Hepatocyte (in vitro differentiated cells): Measurements from ENCODE around the gene KCNN1. TPM values are rescaled to one million over a fixed set of nuclear protein-coding genes. Genes with fewer than 3 reads are reported as not detected.

Experiments
- DNase-seq: peaks from one replicate; pipeline ENCODE4 v3.0.0-alpha.2; 2016; ENCODE audit warnings: low spot score
- H2AFZ ChIP-seq: fragments of 200-600 bp; sonication (generic); 2 replicates; pipeline ENCODE4 v1.6.0; 2016; ENCODE audit warnings: antibody characterized with exemption, mild to moderate bottlenecking
- H3K27ac ChIP-seq: fragments of 200-600 bp; sonication (generic); 2 replicates; pipeline ENCODE4 v1.5.1; 2016; ENCODE audit warnings: mild to moderate bottlenecking
- H3K27me3 ChIP-seq: fragments of 200-600 bp; sonication (generic); 2 replicates; pipeline ENCODE4 v1.6.1; 2016
- H3K36me3 ChIP-seq: fragments of 200-600 bp; sonication (generic); replicated peaks from 2 replicates; pipeline ENCODE4 v1.5.1; 2016; ENCODE audit warnings: low read depth; ENCODE audit not compliant: insufficient read depth
- H3K4me1 ChIP-seq: fragments of 200-600 bp; sonication (generic); 2 replicates; pipeline ENCODE4 v1.5.1; 2016; ENCODE audit warnings: mild to moderate bottlenecking, moderate library complexity; ENCODE audit not compliant: insufficient read depth
- H3K4me2 ChIP-seq: fragments of 200-600 bp; sonication (generic); 2 replicates; pipeline ENCODE4 v1.6.0; 2016
- H3K4me3 ChIP-seq: fragments of 200-600 bp; sonication (generic); 2 replicates; pipeline ENCODE4 v1.5.1; 2016; ENCODE audit warnings: mild to moderate bottlenecking
- H3K79me2 ChIP-seq: fragments of 200-600 bp; sonication (generic); 2 replicates; pipeline ENCODE4 v1.6.0; 2017; ENCODE audit warnings: mild to moderate bottlenecking
- H3K9me2 ChIP-seq: fragments of 200-600 bp; sonication (generic); replicated peaks from 2 replicates; pipeline ENCODE4 v1.6.0; 2017; ENCODE audit warnings: mild to moderate bottlenecking; ENCODE audit not compliant: insufficient read depth
- H3K9me3 ChIP-seq: fragments of 200-600 bp; sonication (generic); 2 replicates; pipeline ENCODE4 v1.5.1; 2016; ENCODE audit warnings: low read depth, mild to moderate bottlenecking
- H4K20me1 ChIP-seq: fragments of 200-600 bp; sonication (generic); 2 replicates; pipeline ENCODE4 v1.6.0; 2016; ENCODE audit warnings: mild to moderate bottlenecking; ENCODE audit not compliant: insufficient read depth, poor library complexity, severe bottlenecking
- CTCF ChIP-seq: fragments of 200-600 bp; sonication (generic); IDR thresholded peaks from 2 replicates; pipeline ENCODE4 v1.5.1; 2016; ENCODE audit warnings: antibody characterized with exemption, mild to moderate bottlenecking; ENCODE audit not compliant: poor library complexity
- EZH2 ChIP-seq: fragments of 200-600 bp; sonication (generic); IDR thresholded peaks from 2 replicates; pipeline ENCODE4 v1.6.1; 2016; ENCODE audit warnings: antibody characterized with exemption, mild to moderate bottlenecking, borderline replicate concordance
- EZH2phosphoT487 ChIP-seq: fragments of 200-600 bp; sonication (generic); IDR thresholded peaks from one replicate; pipeline ENCODE4 v1.6.1; 2018; ENCODE audit warnings: antibody characterized with exemption, mild to moderate bottlenecking, low read depth, moderate library complexity; ENCODE audit not compliant: unreplicated experiment, severe bottlenecking
- WGBS: methylation state at CpG from one replicate; pipeline ENCODE4 v1.1.6; 2016; ENCODE audit warnings: low lambda C conversion rate; ENCODE audit errors: missing lambda C conversion rate; 5-methylcytosine and 5-hydroxymethylcytosine counted together
- polyA plus RNA-seq: library from polyadenylated mRNA; unstranded; fragments of >200 nt; fragmentation: Nextera tagmentation; extraction: Ambion mirVana; gene quantifications from 2 replicates; pipeline ENCODE4 v1.2.1, GENCODE V29; 2016
- total RNA-seq: library from RNA; depleted of rRNA; stranded (reverse); fragments of >200 nt; gene quantifications from 2 replicates; pipeline ENCODE4 v1.2.3, GENCODE V29; 2014

KCNN1 gene
- total and polyA plus RNA-seq, 2 experiments from 2014 or later, result 2.4 to 3.2 TPM

- Histone ChIP-seq H2AFZ (no peak overlapping the region), H3K36me3 (no peaks in the 10 kb centered on the region), H3K4me1 (no peaks in the 10 kb centered on the region), H3K79me2 (no peaks in the 10 kb centered on the region), H3K9me3 (no peaks in the 10 kb centered on the region), H3K27me3 (peaks cover 5% of the 10 kb centered on the region), H3K4me3 (no peak overlapping the region), H3K27ac (no peak overlapping the region), H3K9me2 (no peaks in the 10 kb centered on the region), H3K4me2 (no peak overlapping the region), H4K20me1 (no peaks in the 10 kb centered on the region)
- 100% methylated on average over 1 of the region's 1 CpG for WGBS
- no peak for TF ChIP-seq EZH2
- no peak for DNase-seq
These were observed 5.3 kb downstream of the KCNN1 start for GRCh38 chr19:17972230-17972629.

DNA sequence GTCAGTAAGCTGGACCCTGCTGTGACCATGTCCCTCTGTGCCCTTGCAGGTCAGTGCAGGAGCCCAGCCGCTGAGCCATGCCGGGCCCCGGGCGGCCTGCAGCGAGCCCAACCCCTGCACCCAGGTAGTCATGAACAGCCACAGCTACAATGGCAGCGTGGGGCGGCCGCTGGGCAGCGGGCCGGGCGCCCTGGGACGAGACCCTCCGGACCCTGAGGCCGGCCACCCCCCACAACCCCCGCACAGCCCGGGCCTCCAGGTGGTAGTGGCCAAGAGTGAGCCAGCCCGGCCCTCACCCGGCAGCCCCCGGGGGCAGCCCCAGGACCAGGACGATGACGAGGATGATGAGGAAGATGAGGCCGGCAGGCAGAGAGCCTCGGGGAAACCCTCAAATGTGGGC, 6.9 kb downstream of the KCNN1 start:
- no peaks in the 10 kb centered on the region for H3K9me3 ChIP-seq
- H3K79me2 ChIP-seq, result no peaks in the 10 kb centered on the region
- no peaks in the 10 kb centered on the region for H4K20me1 ChIP-seq
- H3K4me3 ChIP-seq, result no peak overlapping the region
- H3K36me3 ChIP-seq, result no peaks in the 10 kb centered on the region
- H3K27me3 ChIP-seq, result no peaks in the 10 kb centered on the region
- 97% methylated on average over 23 of the region's 23 CpGs for WGBS
- DNase-seq, result no peak
- H3K4me2 ChIP-seq, result no peak overlapping the region
- no peak overlapping the region for H3K27ac ChIP-seq
- no peaks in the 10 kb centered on the region for H3K9me2 ChIP-seq
- TF ChIP-seq EZH2phosphoT487 (no peak), CTCF (no peak), EZH2 (no peak)
- no peak overlapping the region for H2AFZ ChIP-seq
- H3K4me1 ChIP-seq, result no peaks in the 10 kb centered on the region

DNA sequence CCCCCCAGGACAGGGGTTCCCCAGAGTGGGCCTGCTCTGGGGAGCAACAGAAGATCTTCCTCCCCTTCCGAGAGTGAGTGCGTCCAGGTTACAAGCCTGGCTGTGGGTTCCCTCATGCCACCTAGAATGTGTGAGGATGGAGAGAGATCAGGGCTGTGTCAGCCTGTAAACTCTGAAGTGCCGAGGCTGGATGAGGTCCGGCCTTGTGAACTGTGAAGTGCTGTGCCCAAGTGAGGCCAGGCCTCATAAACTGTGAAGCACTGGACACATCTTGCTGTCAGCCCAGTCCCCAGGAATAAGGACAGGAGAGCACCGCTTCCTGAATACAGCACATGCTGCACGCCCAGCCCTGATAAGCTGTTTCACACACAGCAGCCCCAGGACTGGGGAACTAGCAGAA, 7.6 kb downstream of the KCNN1 start:
- no peaks in the 10 kb centered on the region for H3K4me1 ChIP-seq
- H3K27ac ChIP-seq, result no peak overlapping the region
- DNase-seq, result no peak
- H3K79me2 ChIP-seq, result no peaks in the 10 kb centered on the region
- no peaks in the 10 kb centered on the region for H3K9me2 ChIP-seq
- H3K9me3 ChIP-seq, result no peaks in the 10 kb centered on the region
- no peak overlapping the region for H3K4me3 ChIP-seq
- WGBS, result 92% methylated on average over 6 of the region's 6 CpGs
- no peak for TF ChIP-seq EZH2phosphoT487
- no peak for TF ChIP-seq EZH2
- no peak for TF ChIP-seq CTCF
- H3K27me3 ChIP-seq, result no peaks in the 10 kb centered on the region
- no peak overlapping the region for H2AFZ ChIP-seq
- H4K20me1 ChIP-seq, result no peaks in the 10 kb centered on the region
- H3K36me3 ChIP-seq, result no peaks in the 10 kb centered on the region
- H3K4me2 ChIP-seq, result no peak overlapping the region

DNA sequence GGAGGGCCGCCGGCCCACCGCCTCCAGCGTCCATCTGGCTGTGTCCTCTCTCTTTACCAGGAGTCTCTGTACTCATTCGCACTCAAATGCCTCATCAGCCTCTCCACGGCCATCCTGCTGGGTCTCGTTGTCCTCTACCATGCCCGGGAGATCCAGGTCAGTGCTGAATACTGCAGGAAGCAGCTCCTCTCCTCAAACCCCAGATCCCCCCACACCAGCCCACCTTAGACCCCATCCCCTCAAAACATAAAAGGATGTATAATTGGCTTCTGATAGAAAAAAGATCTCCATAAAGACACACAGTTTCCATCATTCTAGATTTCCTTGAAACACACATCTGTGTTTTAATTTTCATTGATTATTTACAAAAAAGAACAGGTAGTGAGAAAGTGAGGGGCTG, 8.1 kb downstream of the KCNN1 start:
- Histone ChIP-seq H2AFZ (no peak overlapping the region), H3K9me2 (no peaks in the 10 kb centered on the region), H3K4me2 (no peak overlapping the region), H4K20me1 (no peaks in the 10 kb centered on the region), H3K27ac (no peak overlapping the region), H3K27me3 (no peaks in the 10 kb centered on the region), H3K4me3 (no peak overlapping the region), H3K9me3 (no peaks in the 10 kb centered on the region), H3K4me1 (no peaks in the 10 kb centered on the region), H3K79me2 (no peaks in the 10 kb centered on the region), H3K36me3 (no peaks in the 10 kb centered on the region)
- 97% methylated on average over 7 of the region's 8 CpGs for WGBS
- DNase-seq, result no peak
- no peak for TF ChIP-seq EZH2phosphoT487
- no peak for TF ChIP-seq CTCF
- no peak for TF ChIP-seq EZH2
